ENCODE data around the gene SFI1.
"Not testable (repeated sequence)": the region's sequence is repeated elsewhere in the genome, so short reads cannot be mapped to it uniquely, and the experiment has no call there.

The SFI1 gene

GRCh38 chr22:31590161-31590560 is 93.8 kb downstream of the SFI1 start:
- DNase-seq: not testable (repeated sequence)

GRCh38 chr22:31595271-31595670 is 98.9 kb downstream of the SFI1 start:
- no peak for DNase-seq

GRCh38 chr22:31602259-31602952 is 106.1 kb downstream of the SFI1 start:
- DNase-seq: no peak

GRCh38 chr22:31603081-31603525 is 106.8 kb downstream of the SFI1 start:
- DNase-seq: no peak

GRCh38 chr22:31603574-31603973 is 107.2 kb downstream of the SFI1 start:
- DNase-seq: no peak

- DNase-seq: no peak
These were observed 107.9 kb downstream of the SFI1 start for GRCh38 chr22:31604137-31604705.

- no peak for DNase-seq
These were observed 108.7 kb downstream of the SFI1 start for GRCh38 chr22:31604746-31605705.

- DNase-seq: no peak
These were observed 109.7 kb downstream of the SFI1 start for GRCh38 chr22:31605851-31606585.

- no peak for DNase-seq
These were observed 111.4 kb downstream of the SFI1 start for GRCh38 chr22:31607696-31608095.

- DNase-seq: no peak
These were observed 113.4 kb downstream of the SFI1 start for GRCh38 chr22:31609716-31610115.

- no peak for DNase-seq
These were observed 114.3 kb downstream of the SFI1 start for GRCh38 chr22:31610611-31611010.

GRCh38 chr22:31611061-31611760 is 114.9 kb downstream of the SFI1 start:
- DNase-seq: no peak

GRCh38 chr22:31612891-31613285 is 116.6 kb downstream of the SFI1 start:
- DNase-seq: no peak

GRCh38 chr22:31613286-31613903 is 117.1 kb downstream of the SFI1 start:
- DNase-seq: no peak

- no peak for DNase-seq
These were observed 117.6 kb downstream of the SFI1 start for GRCh38 chr22:31613904-31614296.

- DNase-seq: no peak
These were observed 118.6 kb downstream of the SFI1 start for GRCh38 chr22:31614781-31615490.

GRCh38 chr22:31615491-31615860 is 119.1 kb downstream of the SFI1 start:
- DNase-seq: no peak

- DNase-seq: no peak
These were observed 119.6 kb downstream of the SFI1 start for GRCh38 chr22:31615940-31616314.

- no peak for DNase-seq
These were observed 120.1 kb downstream of the SFI1 start for GRCh38 chr22:31616315-31616980.

GRCh38 chr22:31618057-31618456 is 121.7 kb downstream of the SFI1 start:
- DNase-seq: peak; percentile 91

Measured in NCI-H1105 treated with DMSO at 0.1 percent for 48 hours (cell line).